ENCODE results near the gene OPA1.

DNA sequence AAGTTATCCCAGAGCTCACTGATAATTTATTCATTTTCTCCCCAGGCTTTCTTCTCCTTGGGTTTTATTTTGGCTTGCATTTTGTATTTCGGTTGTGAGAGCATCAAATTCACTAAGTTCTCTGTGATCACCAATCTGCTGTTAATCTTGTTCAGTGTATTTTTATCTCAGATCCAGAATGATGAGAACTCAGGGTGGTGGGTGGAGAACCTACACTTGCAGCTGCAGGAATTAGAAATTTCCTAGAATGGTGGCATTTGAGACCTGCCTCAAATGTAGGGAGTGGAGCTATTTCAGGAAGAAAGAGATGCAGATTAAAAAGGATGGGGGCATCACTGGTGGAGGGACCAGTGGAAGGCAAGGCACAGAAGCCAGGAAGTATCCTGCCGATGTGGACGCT lies 129.6 kb downstream of the OPA1 start:
- TF ChIP-seq POLR2AphosphoS5 (IDR thresholded peaks at IDR 0.05) = no peak
- TF ChIP-seq, protein P1, sequence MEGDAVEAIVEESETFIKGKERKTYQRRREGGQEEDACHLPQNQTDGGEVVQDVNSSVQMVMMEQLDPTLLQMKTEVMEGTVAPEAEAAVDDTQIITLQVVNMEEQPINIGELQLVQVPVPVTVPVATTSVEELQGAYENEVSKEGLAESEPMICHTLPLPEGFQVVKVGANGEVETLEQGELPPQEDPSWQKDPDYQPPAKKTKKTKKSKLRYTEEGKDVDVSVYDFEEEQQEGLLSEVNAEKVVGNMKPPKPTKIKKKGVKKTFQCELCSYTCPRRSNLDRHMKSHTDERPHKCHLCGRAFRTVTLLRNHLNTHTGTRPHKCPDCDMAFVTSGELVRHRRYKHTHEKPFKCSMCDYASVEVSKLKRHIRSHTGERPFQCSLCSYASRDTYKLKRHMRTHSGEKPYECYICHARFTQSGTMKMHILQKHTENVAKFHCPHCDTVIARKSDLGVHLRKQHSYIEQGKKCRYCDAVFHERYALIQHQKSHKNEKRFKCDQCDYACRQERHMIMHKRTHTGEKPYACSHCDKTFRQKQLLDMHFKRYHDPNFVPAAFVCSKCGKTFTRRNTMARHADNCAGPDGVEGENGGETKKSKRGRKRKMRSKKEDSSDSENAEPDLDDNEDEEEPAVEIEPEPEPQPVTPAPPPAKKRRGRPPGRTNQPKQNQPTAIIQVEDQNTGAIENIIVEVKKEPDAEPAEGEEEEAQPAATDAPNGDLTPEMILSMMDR (IDR thresholded peaks at IDR 0.05) = no peak

All from sigmoid colon (tissue), 4 donors.